Loucy (cell line): Measurements from ENCODE around the gene NHLH1.

Source experiments
- EZH2phosphoT487 ChIP-seq: fragments of 200-600 bp; IDR thresholded peaks from 2 replicates; pipeline ENCODE4 v1.6.1; 2018; ENCODE audit warnings: antibody characterized with exemption, mild to moderate bottlenecking, moderate library complexity, borderline replicate concordance
- TF ChIP-seq, protein P1 (sequence below): fragments of 200-600 bp; sonication (generic); conservative IDR thresholded peaks from 2 replicates; pipeline ENCODE4 v1.5.1; 2014; ENCODE audit warnings: mild to moderate bottlenecking, antibody characterized with exemption, low read length

- TF ChIP-seq EZH2phosphoT487, result no peak
- TF ChIP-seq, protein P1, sequence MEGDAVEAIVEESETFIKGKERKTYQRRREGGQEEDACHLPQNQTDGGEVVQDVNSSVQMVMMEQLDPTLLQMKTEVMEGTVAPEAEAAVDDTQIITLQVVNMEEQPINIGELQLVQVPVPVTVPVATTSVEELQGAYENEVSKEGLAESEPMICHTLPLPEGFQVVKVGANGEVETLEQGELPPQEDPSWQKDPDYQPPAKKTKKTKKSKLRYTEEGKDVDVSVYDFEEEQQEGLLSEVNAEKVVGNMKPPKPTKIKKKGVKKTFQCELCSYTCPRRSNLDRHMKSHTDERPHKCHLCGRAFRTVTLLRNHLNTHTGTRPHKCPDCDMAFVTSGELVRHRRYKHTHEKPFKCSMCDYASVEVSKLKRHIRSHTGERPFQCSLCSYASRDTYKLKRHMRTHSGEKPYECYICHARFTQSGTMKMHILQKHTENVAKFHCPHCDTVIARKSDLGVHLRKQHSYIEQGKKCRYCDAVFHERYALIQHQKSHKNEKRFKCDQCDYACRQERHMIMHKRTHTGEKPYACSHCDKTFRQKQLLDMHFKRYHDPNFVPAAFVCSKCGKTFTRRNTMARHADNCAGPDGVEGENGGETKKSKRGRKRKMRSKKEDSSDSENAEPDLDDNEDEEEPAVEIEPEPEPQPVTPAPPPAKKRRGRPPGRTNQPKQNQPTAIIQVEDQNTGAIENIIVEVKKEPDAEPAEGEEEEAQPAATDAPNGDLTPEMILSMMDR, result no peak
Measured at GRCh38 chr1:160367516-160367900, 637 bp downstream of the NHLH1 start.
